ENCODE data around the gene MAP2K3. TPM values are rescaled to one million over a fixed set of nuclear protein-coding genes. Genes with fewer than 3 reads are reported as not detected.

MAP2K3 gene
- total RNA-seq, 1 experiment from 2014 or later = 20.4 TPM

DNA sequence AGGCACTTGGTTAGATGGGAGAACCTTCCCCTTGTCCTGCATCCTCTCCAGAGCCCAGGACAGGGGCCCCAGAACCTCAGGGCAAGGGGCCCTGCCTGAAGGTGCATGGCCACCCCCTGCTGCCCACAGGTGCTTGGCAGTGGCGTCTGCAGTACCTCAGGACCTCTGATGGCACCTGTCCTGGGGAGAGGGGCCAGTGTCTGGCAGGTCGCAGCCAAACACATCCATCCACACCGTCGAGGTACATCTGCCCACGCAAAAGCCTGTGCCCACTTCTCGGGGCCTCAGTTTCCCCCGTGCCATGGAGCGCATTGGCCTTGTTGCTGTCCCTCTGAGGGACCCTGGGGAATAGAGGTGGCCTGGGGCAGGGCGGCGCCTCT lies 9.3 kb downstream of the MAP2K3 start:
- 0 out of 2 replicates have a peak, but pooled peaks cover 2% of the 10 kb centered on the region for H3K27me3 ChIP-seq
- DNase-seq = no peak
- no peaks in the 10 kb centered on the region for H3K36me3 ChIP-seq
- H3K27ac ChIP-seq = no peak overlapping the region
- no peak overlapping the region for H3K4me3 ChIP-seq
- H3K4me1 ChIP-seq = no peaks in the 10 kb centered on the region
- no peaks in the 10 kb centered on the region for H3K9me3 ChIP-seq (replicated peaks)

DNA sequence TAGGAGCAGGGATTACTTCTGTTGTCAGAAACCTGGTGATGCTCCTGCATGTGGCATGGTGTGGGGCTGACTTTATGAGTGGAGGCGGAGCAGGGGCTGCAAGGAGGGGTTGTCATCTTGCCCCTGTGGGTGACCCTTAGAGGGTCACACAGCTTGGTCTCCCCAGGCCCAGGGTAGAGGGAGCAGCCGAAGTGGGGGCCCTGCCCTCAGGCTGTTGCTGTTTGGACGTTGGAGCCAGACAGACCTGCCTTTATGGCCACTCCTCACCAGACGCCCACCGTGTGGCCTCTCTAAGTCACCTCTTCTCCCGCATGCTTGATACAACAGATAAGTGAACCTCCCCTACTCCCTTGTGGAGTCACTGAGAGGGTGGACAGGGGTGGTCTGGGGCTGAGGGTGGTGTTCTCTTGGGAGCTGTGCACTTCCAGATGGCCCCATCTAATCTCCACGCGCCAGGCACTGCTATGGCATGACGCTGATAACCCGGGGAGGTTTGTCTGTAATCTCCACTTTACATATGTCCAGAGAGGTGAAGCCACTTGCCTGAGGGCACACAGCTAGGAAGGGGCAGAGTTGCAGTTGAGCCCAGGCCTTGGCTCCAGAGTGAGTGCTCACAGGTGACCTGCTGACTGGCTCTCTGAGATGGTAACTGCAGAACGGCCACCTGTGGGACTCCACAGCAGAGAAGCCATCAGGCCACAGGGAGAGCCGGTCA lies 10.0 kb downstream of the MAP2K3 start:
- H3K27me3 ChIP-seq = 0 out of 2 replicates have a peak, but pooled peaks cover 2% of the 10 kb centered on the region
- H3K4me3 ChIP-seq = no peak overlapping the region
- no peaks in the 10 kb centered on the region for H3K9me3 ChIP-seq (replicated peaks)
- no peak overlapping the region for H3K27ac ChIP-seq
- H3K4me1 ChIP-seq = no peaks in the 10 kb centered on the region
- DNase-seq = no peak
- H3K36me3 ChIP-seq = 0 out of 2 replicates have a peak, but pooled peaks cover 2% of the 10 kb centered on the region

DNA sequence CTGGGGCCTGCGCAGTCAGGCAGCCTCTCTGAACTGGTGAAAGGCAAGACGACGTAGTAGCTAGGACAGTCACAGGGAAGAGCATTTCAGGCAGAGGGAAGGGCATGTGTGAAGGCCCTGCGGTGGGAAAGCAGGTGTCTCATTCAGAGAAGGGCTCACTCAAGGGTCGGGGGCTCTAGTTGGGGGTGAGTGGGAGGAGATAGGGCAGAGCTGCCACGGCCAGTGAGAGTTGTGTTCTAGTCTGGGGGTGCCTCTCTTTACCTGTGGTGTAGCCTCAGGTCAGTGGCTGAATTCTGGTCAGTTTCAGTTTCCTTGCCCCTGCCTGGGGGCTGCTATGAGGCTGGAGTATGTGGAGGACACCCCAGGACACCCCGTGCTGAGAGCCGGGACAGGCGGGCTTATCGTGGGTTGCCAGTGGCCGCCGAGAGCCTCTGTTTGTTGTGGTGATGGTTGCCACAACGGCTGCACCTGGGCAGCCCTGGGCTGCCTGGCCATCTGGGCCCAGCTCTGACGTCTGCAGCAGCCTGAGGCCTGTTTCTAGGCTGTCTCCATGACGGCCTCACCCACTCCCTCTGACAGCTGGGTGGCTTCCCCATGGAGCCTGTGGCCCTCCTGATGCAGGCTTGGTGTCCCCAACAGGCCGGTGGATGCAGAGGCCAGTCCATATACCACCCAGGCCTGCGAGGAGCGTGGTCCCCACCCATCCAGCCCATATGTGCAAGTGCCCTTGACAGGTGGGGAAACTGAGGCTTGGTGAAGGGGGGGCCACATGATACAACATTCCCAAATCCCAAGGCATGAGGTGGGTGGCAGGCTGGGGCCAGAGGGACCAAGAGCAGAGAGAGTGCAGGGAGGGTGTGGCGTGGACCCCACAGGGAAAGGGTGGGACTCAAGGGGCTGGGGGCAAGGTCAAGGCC lies 10.8 kb downstream of the MAP2K3 start:
- no peak for DNase-seq
- Histone ChIP-seq H3K27me3 (0 out of 2 replicates have a peak, but pooled peaks cover 2% of the 10 kb centered on the region), H3K4me1 (no peaks in the 10 kb centered on the region), H3K9me3 (replicated peaks) (no peaks in the 10 kb centered on the region), H3K4me3 (no peak overlapping the region), H3K27ac (no peak overlapping the region), H3K36me3 (peaks cover 8% of the 10 kb centered on the region)

DNA sequence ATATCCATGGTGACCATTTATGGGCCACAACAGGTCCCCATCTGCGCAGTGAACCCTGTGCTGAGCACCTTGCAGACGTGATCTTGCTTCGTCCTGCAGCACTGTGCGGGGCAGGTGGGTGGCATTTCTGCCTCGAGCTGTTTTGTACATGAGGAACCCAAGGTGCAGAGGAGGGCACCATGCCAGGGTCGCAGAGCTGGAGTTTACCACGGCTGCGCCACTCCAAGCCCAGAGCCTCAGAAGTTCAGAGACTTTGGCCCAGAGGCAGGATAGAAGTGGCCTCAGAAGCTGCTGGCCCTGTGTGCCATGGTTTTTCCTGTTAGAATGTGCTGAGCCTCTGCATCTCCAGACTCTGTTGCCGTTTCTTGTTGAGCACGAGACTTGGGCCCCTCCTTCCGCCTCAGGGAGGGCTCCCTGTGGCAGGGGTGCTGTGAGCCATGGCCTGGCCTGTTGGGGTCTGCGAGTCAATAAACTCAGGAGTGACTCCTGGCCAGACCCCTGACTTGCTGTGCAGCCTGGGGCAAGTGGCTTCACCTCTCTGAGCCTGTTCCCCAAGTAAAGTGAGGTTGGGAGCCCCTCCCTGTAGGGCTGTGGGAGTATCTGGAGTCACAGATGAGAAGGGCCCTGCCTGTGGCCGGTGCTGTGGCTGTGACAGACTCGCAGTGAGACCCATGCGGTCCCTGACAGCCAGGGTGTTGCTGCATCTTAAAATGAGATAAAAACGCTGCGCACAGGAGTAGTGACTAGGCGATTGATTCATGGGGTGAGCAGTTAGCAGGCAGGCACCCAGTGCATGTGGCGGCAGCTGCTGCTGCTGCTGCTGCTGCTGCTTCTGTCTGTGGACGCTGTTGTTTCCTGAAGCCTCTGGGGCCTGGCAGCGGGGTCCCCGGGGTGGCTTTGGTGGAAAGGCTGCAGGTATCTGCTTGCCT lies 11.8 kb downstream of the MAP2K3 start:
- no peaks in the 10 kb centered on the region for H3K4me1 ChIP-seq
- no peaks in the 10 kb centered on the region for H3K9me3 ChIP-seq (replicated peaks)
- no peak for DNase-seq

DNA sequence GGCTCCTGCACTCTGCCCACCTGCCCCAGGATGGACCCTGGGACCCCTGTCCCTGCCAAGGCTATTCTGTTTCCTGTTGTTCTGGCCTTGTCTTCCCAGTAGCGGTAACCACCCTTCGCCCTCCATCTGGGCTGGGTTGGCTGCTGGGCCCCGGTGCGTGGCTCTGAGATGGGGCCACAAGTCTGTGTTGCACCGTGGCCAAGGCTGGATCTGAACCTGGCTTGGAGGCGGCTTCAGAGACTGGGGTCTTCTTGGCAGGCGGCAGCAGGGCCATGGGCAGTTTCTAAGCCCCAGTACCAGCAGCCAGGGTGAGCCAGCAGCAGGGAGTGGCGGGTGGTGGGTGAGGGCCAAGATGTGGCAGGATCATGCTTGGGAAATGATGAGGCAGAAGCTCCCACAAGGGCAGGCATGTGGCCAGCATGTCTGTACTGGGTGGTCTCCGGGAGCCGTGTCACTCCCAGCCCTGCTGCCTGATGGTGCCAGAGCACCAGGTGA lies 12.6 kb downstream of the MAP2K3 start:
- H3K36me3 ChIP-seq = peaks cover 11% of the 10 kb centered on the region
- H3K9me3 ChIP-seq (replicated peaks) = no peaks in the 10 kb centered on the region
- DNase-seq = no peak
- no peaks in the 10 kb centered on the region for H3K4me1 ChIP-seq
- H3K27ac ChIP-seq = no peak overlapping the region
- 0 out of 2 replicates have a peak, but pooled peaks cover 2% of the 10 kb centered on the region for H3K27me3 ChIP-seq
- H3K4me3 ChIP-seq = no peak overlapping the region

More for the DNA sequence above, 11.8 kb downstream of the MAP2K3 start:
- H3K36me3 ChIP-seq = peaks cover 11% of the 10 kb centered on the region
- H3K27me3 ChIP-seq = 0 out of 2 replicates have a peak, but pooled peaks cover 2% of the 10 kb centered on the region
- H3K4me3 ChIP-seq = no peak overlapping the region
- H3K27ac ChIP-seq = no peak overlapping the region

DNA sequence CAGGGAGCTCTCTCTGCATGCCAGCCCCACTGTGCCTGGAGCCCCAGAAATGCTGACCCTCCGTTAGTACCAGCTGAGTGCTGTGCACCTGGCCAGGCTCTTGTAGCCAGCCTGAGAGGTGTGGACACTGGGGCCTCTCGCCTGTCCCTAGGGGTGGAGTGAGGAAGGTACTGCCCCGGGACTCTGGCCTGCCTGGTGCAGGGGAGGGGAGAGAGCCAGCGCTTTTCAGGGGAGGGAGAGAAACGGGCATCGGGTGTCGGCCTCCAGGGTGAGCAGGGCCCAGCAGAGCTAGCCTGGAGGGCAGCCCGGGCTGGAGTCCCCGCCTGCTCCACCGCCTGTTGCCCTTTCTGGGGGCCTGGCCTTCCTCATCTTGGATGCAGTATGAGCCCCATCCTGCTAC lies 13.1 kb downstream of the MAP2K3 start:
- Histone ChIP-seq H3K36me3 (peaks cover 11% of the 10 kb centered on the region), H3K9me3 (replicated peaks) (no peaks in the 10 kb centered on the region), H3K27me3 (0 out of 2 replicates have a peak, but pooled peaks cover 2% of the 10 kb centered on the region), H3K27ac (no peak overlapping the region), H3K4me1 (no peaks in the 10 kb centered on the region), H3K4me3 (no peak overlapping the region)
- no peak for DNase-seq

DNA sequence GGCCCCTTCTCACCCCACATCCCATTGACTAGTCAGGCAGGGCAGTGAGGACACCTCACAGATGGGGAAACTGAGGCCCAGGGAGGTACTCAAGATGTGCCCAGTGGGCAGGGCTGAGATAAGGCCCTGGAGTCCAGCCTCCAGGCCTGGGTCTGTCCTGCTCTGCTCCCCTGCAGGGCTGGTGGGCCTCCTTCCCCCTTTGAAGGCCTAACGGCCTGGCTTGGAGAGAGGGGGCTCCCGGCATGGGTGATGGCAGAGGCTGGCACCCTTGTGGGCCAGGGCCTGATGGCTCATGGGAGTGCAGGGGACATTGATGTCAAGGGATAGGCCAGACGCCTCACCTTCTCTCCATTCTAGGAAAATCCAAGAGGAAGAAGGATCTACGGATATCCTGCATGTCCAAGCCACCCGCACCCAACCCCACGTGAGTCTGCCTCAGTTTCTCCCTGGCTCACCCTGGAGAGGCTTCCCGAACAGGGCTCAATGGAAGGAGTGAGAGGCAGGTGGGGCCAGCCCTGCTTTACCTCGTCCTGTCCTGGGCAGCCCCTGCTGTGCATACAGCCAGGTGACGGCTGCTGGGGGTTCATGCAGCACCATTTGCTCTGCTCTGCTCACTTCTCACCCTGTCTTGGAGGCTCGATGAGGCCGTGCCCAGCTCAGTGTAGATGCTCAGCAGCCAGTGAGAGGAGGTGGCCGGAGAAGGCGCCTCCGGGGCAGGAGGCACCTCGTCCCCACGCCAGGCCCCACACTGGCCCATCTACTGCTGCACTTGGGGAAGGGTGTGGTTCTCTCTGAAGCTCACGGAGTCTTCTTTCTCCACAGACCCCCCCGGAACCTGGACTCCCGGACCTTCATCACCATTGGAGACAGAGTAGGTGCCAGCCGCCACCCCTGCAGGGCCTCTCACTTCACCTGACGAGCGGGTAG lies 13.8 kb downstream of the MAP2K3 start:
- Histone ChIP-seq H3K4me3 (no peak overlapping the region), H3K9me3 (replicated peaks) (no peaks in the 10 kb centered on the region), H3K27ac (no peak overlapping the region), H3K4me1 (no peaks in the 10 kb centered on the region), H3K36me3 (peaks cover 11% of the 10 kb centered on the region), H3K27me3 (0 out of 2 replicates have a peak, but pooled peaks cover 2% of the 10 kb centered on the region)
- DNase-seq = no peak

DNA sequence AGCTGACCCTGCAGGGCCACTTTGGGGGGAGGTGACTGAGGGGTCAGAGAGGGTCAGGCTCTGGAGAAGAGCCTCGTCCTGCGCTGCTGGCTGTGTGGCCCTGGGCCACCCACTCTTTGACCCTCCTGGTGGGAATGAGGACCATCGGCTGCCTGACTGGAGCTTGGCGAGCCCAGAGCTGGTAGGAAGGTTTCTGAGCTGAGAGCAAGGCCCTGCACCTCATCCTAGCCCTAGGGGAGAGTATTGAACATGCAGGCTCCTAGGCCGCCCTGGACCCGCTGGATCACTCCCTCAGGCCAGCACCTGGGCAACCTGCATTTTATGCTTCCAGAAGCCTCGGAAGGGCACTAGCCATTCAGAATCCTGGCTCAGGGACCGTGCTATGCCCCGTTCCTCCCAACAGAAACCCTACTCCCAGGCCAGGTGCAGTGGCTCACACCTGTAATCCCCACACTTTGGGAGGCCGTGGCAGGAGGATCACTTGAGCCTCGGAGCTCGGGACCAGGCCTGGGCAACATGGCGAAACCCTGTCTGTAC lies 14.5 kb downstream of the MAP2K3 start:
- no peak for DNase-seq
- H3K27ac ChIP-seq = no peak overlapping the region
- peaks cover 11% of the 10 kb centered on the region for H3K36me3 ChIP-seq
- no peaks in the 10 kb centered on the region for H3K9me3 ChIP-seq (replicated peaks)
- no peak overlapping the region for H3K4me3 ChIP-seq
- H3K27me3 ChIP-seq = peaks cover 2% of the 10 kb centered on the region; the same call in 1 of the 2 replicates
- H3K4me1 ChIP-seq = no peaks in the 10 kb centered on the region

DNA sequence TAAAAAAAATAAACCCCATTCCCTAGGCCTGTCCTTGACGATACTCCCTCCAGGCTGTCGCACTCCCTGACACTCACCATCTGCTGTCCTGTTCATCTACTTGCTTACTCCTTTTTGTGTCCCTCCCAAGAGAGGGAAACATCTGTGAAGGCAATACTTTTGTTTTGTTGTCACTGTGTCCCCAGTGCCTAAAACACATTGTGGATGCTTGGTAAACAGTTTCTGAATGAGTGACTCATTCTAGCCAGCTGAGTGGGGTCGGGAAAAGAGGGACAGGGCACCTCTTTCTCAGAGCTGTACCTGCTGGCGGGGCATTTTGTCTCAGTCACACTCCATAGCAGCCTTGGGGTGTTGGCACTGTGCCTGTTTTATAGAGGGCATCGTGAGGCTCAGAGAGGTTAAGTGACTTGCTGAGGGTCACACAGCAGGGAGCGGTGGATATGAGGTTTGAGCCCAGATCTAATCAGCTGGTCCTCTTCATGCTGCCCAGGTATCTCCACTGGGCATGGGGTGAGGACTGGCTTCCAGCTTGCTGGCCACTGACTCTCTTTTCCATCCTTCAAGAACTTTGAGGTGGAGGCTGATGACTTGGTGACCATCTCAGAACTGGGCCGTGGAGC lies 15.6 kb downstream of the MAP2K3 start:
- no peak overlapping the region for H3K27ac ChIP-seq
- H3K27me3 ChIP-seq = peaks cover 6% of the 10 kb centered on the region; the same call in 1 of the 2 replicates
- H3K9me3 ChIP-seq (replicated peaks) = no peaks in the 10 kb centered on the region
- DNase-seq = no peak
- no peaks in the 10 kb centered on the region for H3K4me1 ChIP-seq
- no peak overlapping the region for H3K4me3 ChIP-seq
- H3K36me3 ChIP-seq = peaks cover 11% of the 10 kb centered on the region

DNA sequence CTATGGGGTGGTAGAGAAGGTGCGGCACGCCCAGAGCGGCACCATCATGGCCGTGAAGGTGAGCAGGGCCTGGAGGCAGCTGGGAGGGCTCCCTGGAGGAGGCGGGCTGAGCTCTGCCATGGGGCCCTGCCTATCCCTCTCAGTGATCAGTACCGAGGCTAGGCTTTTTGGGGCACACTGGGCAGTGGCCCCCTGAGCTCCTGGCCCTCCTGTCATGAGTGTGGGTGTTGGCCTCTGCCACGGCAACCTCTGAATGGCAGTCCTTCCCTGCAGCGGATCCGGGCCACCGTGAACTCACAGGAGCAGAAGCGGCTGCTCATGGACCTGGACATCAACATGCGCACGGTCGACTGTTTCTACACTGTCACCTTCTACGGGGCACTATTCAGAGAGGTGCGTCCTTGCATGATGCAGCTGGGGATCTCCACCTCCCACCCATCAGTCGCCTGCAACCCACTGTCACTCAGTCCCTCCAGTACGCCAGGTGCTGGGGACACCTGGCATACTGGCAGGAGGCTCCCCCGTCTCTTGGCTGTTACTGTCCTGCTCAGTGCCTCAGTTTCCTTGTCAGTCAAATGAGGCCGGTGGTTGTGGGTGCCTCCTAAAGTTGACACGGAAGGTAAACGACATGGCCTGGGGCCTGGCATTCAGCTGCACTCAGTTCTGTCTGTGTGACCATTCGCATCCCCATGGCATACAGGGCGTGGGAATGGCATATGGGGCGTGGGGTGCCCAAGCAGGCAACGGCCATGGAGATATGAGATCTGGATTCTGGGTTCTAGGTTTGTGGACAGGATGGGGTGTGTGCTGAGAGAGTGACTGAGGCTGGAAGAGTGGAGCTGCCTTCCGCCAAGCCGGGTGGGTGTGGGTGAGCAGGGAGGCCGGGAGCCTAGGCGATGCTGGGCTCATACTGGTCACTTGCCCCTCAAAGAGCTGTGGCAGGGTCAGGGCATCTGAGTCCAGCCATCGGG lies 16.4 kb downstream of the MAP2K3 start:
- H3K4me3 ChIP-seq = no peak overlapping the region
- DNase-seq = no peak
- no peak overlapping the region for H3K27ac ChIP-seq
- peaks cover 6% of the 10 kb centered on the region; the same call in 1 of the 2 replicates for H3K27me3 ChIP-seq
- no peaks in the 10 kb centered on the region for H3K9me3 ChIP-seq (replicated peaks)
- H3K4me1 ChIP-seq = no peaks in the 10 kb centered on the region
- peaks cover 11% of the 10 kb centered on the region for H3K36me3 ChIP-seq

DNA sequence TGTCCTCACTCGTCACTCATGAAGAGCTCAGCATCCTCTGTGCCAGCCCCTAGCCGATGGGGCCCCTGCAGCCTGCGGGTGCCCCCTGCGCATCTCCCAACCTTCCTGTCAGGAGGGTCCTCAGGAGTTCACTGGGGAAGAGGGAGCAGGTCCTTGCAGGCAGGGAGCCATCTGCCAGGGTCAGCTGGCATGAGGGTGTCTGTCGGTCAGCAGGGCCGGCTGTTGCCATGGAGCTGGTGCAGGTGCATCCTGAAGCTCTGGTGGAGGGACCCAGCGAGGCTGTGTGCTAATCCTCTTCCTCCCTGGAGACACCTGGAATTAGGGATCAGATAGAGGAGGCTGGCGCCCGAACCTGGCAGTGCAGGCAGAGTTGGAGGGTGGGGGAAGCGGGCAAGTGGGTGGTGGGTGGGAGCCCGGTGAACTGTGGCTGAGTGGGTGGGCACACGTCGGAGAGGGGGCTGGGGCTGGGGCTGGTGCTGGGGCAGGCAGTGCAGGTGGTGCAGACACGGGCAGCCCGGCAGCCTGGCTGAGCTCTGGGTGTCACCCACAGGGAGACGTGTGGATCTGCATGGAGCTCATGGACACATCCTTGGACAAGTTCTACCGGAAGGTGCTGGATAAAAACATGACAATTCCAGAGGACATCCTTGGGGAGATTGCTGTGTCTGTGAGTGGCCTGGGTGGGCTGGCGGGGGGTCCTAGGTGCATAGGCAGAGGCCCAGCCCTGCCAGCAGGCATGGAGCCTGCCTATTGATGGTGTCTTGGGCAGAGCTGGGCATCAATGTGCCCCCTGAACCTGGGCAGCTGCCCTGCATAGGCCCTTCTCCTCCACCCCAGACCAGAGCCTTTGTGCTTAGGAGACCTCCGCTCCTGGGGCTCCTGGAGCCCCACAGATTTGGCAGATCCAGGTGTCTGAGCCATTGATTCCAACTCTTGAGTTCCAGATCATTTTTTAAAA lies 17.4 kb downstream of the MAP2K3 start:
- Histone ChIP-seq H3K27ac (no peak overlapping the region), H3K4me3 (no peak overlapping the region), H3K27me3 (peaks cover 4% of the 10 kb centered on the region; the same call in 1 of the 2 replicates), H3K4me1 (no peaks in the 10 kb centered on the region), H3K36me3 (peaks cover 11% of the 10 kb centered on the region), H3K9me3 (replicated peaks) (no peaks in the 10 kb centered on the region)
- DNase-seq = peak in 1 of 2 experiments; percentile 16

Data from SJCRH30 (cell line).